T-helper 2 cell treated with Interferon-gamma antibody and Interleukin-4, amounts not matched to agents 5 μg/mL and 100 μg/mL, for 36 hours (primary cell): ENCODE measurements around the gene APLN.

Experiments
- DNase-seq: peaks from one replicate; pipeline ENCODE4 v3.0.0; 2021; ENCODE audit warnings: low spot score
- H3K27ac Mint-ChIP-seq: one replicate; pipeline ENCODE4 v1.8.0; 2021; ENCODE audit warnings: mild to moderate bottlenecking, mixed read lengths
- H3K27me3 Mint-ChIP-seq: one replicate; pipeline ENCODE4 v1.8.0; 2021; ENCODE audit warnings: low read depth, mixed read lengths
- H3K36me3 Mint-ChIP-seq: one replicate; pipeline ENCODE4 v1.8.0; 2021; ENCODE audit warnings: low read depth, mixed read lengths
- H3K4me1 Mint-ChIP-seq: one replicate; pipeline ENCODE4 v1.8.0; 2021; ENCODE audit warnings: low read depth, mixed read lengths
- H3K4me3 Mint-ChIP-seq: one replicate; pipeline ENCODE4 v1.8.0; 2022; ENCODE audit warnings: mild to moderate bottlenecking, moderate library complexity, mixed read lengths
- H3K9me3 Mint-ChIP-seq: one replicate; pipeline ENCODE4 v1.8.0; 2021; ENCODE audit warnings: mixed read lengths

Gene APLN

GRCh38 chrX:129613596-129613995 is 41.2 kb downstream of the APLN start:
- DNase-seq, result no peak
- H3K4me1 Mint-ChIP-seq, result peaks cover 8% of the 10 kb centered on the region
- no peak overlapping the region for H3K4me3 Mint-ChIP-seq
- no peak overlapping the region for H3K27ac Mint-ChIP-seq
- no peaks in the 10 kb centered on the region for H3K27me3 Mint-ChIP-seq
- H3K36me3 Mint-ChIP-seq, result no peaks in the 10 kb centered on the region
- no peaks in the 10 kb centered on the region for H3K9me3 Mint-ChIP-seq

- H3K4me3 Mint-ChIP-seq, result no peak overlapping the region
- peaks cover 8% of the 10 kb centered on the region for H3K4me1 Mint-ChIP-seq
- no peak for DNase-seq
- H3K36me3 Mint-ChIP-seq, result no peaks in the 10 kb centered on the region
- no peaks in the 10 kb centered on the region for H3K27me3 Mint-ChIP-seq
- H3K9me3 Mint-ChIP-seq, result no peaks in the 10 kb centered on the region
- H3K27ac Mint-ChIP-seq, result no peak overlapping the region
Observed at GRCh38 chrX:129612396-129612795, 42.4 kb downstream of the APLN start.

GRCh38 chrX:129609395-129609794 is 45.4 kb downstream of the APLN start:
- H3K4me1 Mint-ChIP-seq, result peaks cover 18% of the 10 kb centered on the region
- no peaks in the 10 kb centered on the region for H3K9me3 Mint-ChIP-seq
- no peaks in the 10 kb centered on the region for H3K27me3 Mint-ChIP-seq
- no peak overlapping the region for H3K4me3 Mint-ChIP-seq
- no peaks in the 10 kb centered on the region for H3K36me3 Mint-ChIP-seq
- no peak overlapping the region for H3K27ac Mint-ChIP-seq
- no peak for DNase-seq

- H3K4me1 Mint-ChIP-seq, result peaks cover 17% of the 10 kb centered on the region
- DNase-seq, result no peak
- no peak overlapping the region for H3K4me3 Mint-ChIP-seq
- no peaks in the 10 kb centered on the region for H3K36me3 Mint-ChIP-seq
- H3K27ac Mint-ChIP-seq, result no peak overlapping the region
- H3K27me3 Mint-ChIP-seq, result no peaks in the 10 kb centered on the region
- no peaks in the 10 kb centered on the region for H3K9me3 Mint-ChIP-seq
Observed at GRCh38 chrX:129608496-129608895, 46.3 kb downstream of the APLN start.

- Mint-ChIP-seq H3K9me3 (no peaks in the 10 kb centered on the region), H3K27ac (no peak overlapping the region), H3K36me3 (no peaks in the 10 kb centered on the region), H3K4me3 (no peak overlapping the region), H3K27me3 (no peaks in the 10 kb centered on the region), H3K4me1 (peaks cover 17% of the 10 kb centered on the region)
- peak; percentile 9 for DNase-seq
Observed at GRCh38 chrX:129606918-129607317, 47.8 kb downstream of the APLN start.

GRCh38 chrX:129600981-129601424 is 53.8 kb downstream of the APLN start:
- no peak overlapping the region for H3K4me3 Mint-ChIP-seq

GRCh38 chrX:129599996-129600395 is 54.8 kb downstream of the APLN start:
- Mint-ChIP-seq H3K36me3 (no peaks in the 10 kb centered on the region), H3K27me3 (no peaks in the 10 kb centered on the region), H3K4me1 (peaks cover 10% of the 10 kb centered on the region), H3K4me3 (no peak overlapping the region), H3K9me3 (no peaks in the 10 kb centered on the region), H3K27ac (no peak overlapping the region)
- no peak for DNase-seq

More at GRCh38 chrX:129600981-129601424, 53.8 kb downstream of the APLN start:
- Mint-ChIP-seq H3K27me3 (no peaks in the 10 kb centered on the region), H3K36me3 (no peaks in the 10 kb centered on the region), H3K27ac (no peak overlapping the region), H3K4me1 (peaks cover 14% of the 10 kb centered on the region), H3K9me3 (no peaks in the 10 kb centered on the region)
- no peak for DNase-seq

- H3K4me1 Mint-ChIP-seq, result peaks cover 10% of the 10 kb centered on the region
- no peaks in the 10 kb centered on the region for H3K36me3 Mint-ChIP-seq
- H3K4me3 Mint-ChIP-seq, result no peak overlapping the region
- H3K27me3 Mint-ChIP-seq, result no peaks in the 10 kb centered on the region
- H3K27ac Mint-ChIP-seq, result no peak overlapping the region
- DNase-seq, result no peak
- no peaks in the 10 kb centered on the region for H3K9me3 Mint-ChIP-seq
Observed at GRCh38 chrX:129599499-129599898, 55.3 kb downstream of the APLN start.

- H3K4me3 Mint-ChIP-seq, result no peak overlapping the region
- H3K27ac Mint-ChIP-seq, result no peak overlapping the region
- H3K9me3 Mint-ChIP-seq, result no peaks in the 10 kb centered on the region
- H3K36me3 Mint-ChIP-seq, result no peaks in the 10 kb centered on the region
- peaks cover 6% of the 10 kb centered on the region for H3K4me1 Mint-ChIP-seq
- no peak for DNase-seq
- no peaks in the 10 kb centered on the region for H3K27me3 Mint-ChIP-seq
Observed at GRCh38 chrX:129597905-129598304, 56.9 kb downstream of the APLN start.

- DNase-seq, result no peak
- H3K4me1 Mint-ChIP-seq, result peaks cover 10% of the 10 kb centered on the region
- H3K36me3 Mint-ChIP-seq, result no peaks in the 10 kb centered on the region
- no peak overlapping the region for H3K27ac Mint-ChIP-seq
- H3K27me3 Mint-ChIP-seq, result no peaks in the 10 kb centered on the region
- no peak overlapping the region for H3K4me3 Mint-ChIP-seq
- H3K9me3 Mint-ChIP-seq, result no peaks in the 10 kb centered on the region
Observed at GRCh38 chrX:129596077-129596476, 58.7 kb downstream of the APLN start.
